Activated T-helper 2 cell treated with anti-CD3 and anti-CD28 coated beads, Interferon-gamma antibody, Interleukin-2, Interleukin-4, amounts not matched to agents 10 μg/mL and 5 μg/mL and 100 μg/mL, durations not matched to agents 14 hours and 24 hours and 36 hours (primary cell): ENCODE results near the gene GAB2. TPM values are rescaled to one million over a fixed set of nuclear protein-coding genes. Genes with fewer than 3 reads are reported as not detected.

Source experiments
- DNase-seq: peaks from one replicate; pipeline ENCODE4 v3.0.0; 2021; ENCODE audit warnings: low spot score
- H3K27ac Mint-ChIP-seq: one replicate; pipeline ENCODE4 v1.8.0; 2021; ENCODE audit warnings: mixed read lengths
- H3K27me3 Mint-ChIP-seq: one replicate; pipeline ENCODE4 v1.8.0; 2021; ENCODE audit warnings: low read depth, mixed read lengths
- H3K36me3 Mint-ChIP-seq: one replicate; pipeline ENCODE4 v1.8.0; 2021; ENCODE audit warnings: low read depth, mixed read lengths
- H3K4me1 Mint-ChIP-seq: one replicate; pipeline ENCODE4 v1.8.0; 2021; ENCODE audit warnings: low read depth, mixed read lengths
- H3K4me3 Mint-ChIP-seq: one replicate; pipeline ENCODE4 v1.8.0; 2021; ENCODE audit warnings: low read depth, mild to moderate bottlenecking, moderate library complexity, mixed read lengths
- H3K9me3 Mint-ChIP-seq: one replicate; pipeline ENCODE4 v1.8.0; 2021; ENCODE audit warnings: mixed read lengths
- intact Hi-C: fragments of 100-400 bp; cut with micrococcal nuclease; formaldehyde crosslinking; loops from one replicate; pipeline ENCODE4 v1.15.1; 2023
- total RNA-seq: library from RNA; stranded (reverse); gene quantifications from 2 replicates; pipeline ENCODE4 v1.2.3, GENCODE V29; 2022

Gene GAB2
- total RNA-seq, 1 donor from 2014 or later, result 32.8 TPM

- DNase-seq, result no peak
- H3K9me3 Mint-ChIP-seq, result peaks cover 29% of the 10 kb centered on the region
- no peak overlapping the region for H3K4me3 Mint-ChIP-seq
- peaks cover 42% of the 10 kb centered on the region for H3K4me1 Mint-ChIP-seq
- H3K27ac Mint-ChIP-seq, result no peak overlapping the region
- H3K36me3 Mint-ChIP-seq, result peaks cover 84% of the 10 kb centered on the region
- H3K27me3 Mint-ChIP-seq, result no peaks in the 10 kb centered on the region
- intact Hi-C loops, result no loop called here
These were observed 147.8 kb downstream of the GAB2 start for GRCh38 chr11:78269806-78270205.

- Mint-ChIP-seq H3K4me1 (peaks cover 44% of the 10 kb centered on the region), H3K27me3 (no peaks in the 10 kb centered on the region), H3K36me3 (peaks cover 80% of the 10 kb centered on the region), H3K9me3 (peaks cover 20% of the 10 kb centered on the region), H3K27ac (no peak overlapping the region), H3K4me3 (no peak overlapping the region)
- no peak for DNase-seq
- intact Hi-C loops, result no loop called here
These were observed 148.8 kb downstream of the GAB2 start for GRCh38 chr11:78268591-78269410.

GRCh38 chr11:78266451-78266850, 151.2 kb downstream of the GAB2 start:
- H3K27ac Mint-ChIP-seq, result peak overlapping the region; percentile 69
- H3K27me3 Mint-ChIP-seq, result no peaks in the 10 kb centered on the region
- no peak overlapping the region for H3K4me3 Mint-ChIP-seq
- peaks cover 47% of the 10 kb centered on the region for H3K4me1 Mint-ChIP-seq
- H3K36me3 Mint-ChIP-seq, result peaks cover 56% of the 10 kb centered on the region
- intact Hi-C loops, result no loop called here
- no peak for DNase-seq
- H3K9me3 Mint-ChIP-seq, result no peaks in the 10 kb centered on the region

- no peak for DNase-seq
- peaks cover 48% of the 10 kb centered on the region for H3K36me3 Mint-ChIP-seq
- H3K27ac Mint-ChIP-seq, result no peak overlapping the region
- intact Hi-C loops, result no loop called here
- H3K4me3 Mint-ChIP-seq, result no peak overlapping the region
- no peaks in the 10 kb centered on the region for H3K9me3 Mint-ChIP-seq
- H3K4me1 Mint-ChIP-seq, result peaks cover 42% of the 10 kb centered on the region
- no peaks in the 10 kb centered on the region for H3K27me3 Mint-ChIP-seq
These were observed 152.3 kb downstream of the GAB2 start for GRCh38 chr11:78265326-78265725.

GRCh38 chr11:78262691-78263090, 154.9 kb downstream of the GAB2 start:
- Mint-ChIP-seq H3K4me1 (peaks cover 37% of the 10 kb centered on the region), H3K27ac (no peak overlapping the region), H3K27me3 (no peaks in the 10 kb centered on the region), H3K9me3 (no peaks in the 10 kb centered on the region), H3K36me3 (peaks cover 47% of the 10 kb centered on the region), H3K4me3 (no peak overlapping the region)
- no peak for DNase-seq
- intact Hi-C loops, result no loop called here

- no peak overlapping the region for H3K4me3 Mint-ChIP-seq
- no peak overlapping the region for H3K27ac Mint-ChIP-seq
- intact Hi-C loops, result no loop called here
- no peaks in the 10 kb centered on the region for H3K9me3 Mint-ChIP-seq
- no peak for DNase-seq
- peaks cover 40% of the 10 kb centered on the region for H3K4me1 Mint-ChIP-seq
- H3K27me3 Mint-ChIP-seq, result no peaks in the 10 kb centered on the region
- peaks cover 47% of the 10 kb centered on the region for H3K36me3 Mint-ChIP-seq
These were observed 155.4 kb downstream of the GAB2 start for GRCh38 chr11:78262238-78262637.

GRCh38 chr11:78261828-78262227, 155.8 kb downstream of the GAB2 start:
- no peaks in the 10 kb centered on the region for H3K27me3 Mint-ChIP-seq
- no peak overlapping the region for H3K4me3 Mint-ChIP-seq
- intact Hi-C loops, result no loop called here
- H3K4me1 Mint-ChIP-seq, result peaks cover 40% of the 10 kb centered on the region
- DNase-seq, result no peak
- no peaks in the 10 kb centered on the region for H3K9me3 Mint-ChIP-seq
- peaks cover 46% of the 10 kb centered on the region for H3K36me3 Mint-ChIP-seq
- H3K27ac Mint-ChIP-seq, result no peak overlapping the region

GRCh38 chr11:78261367-78261766, 156.3 kb downstream of the GAB2 start:
- Mint-ChIP-seq H3K4me3 (no peak overlapping the region), H3K27ac (no peak overlapping the region), H3K9me3 (no peaks in the 10 kb centered on the region), H3K36me3 (peaks cover 45% of the 10 kb centered on the region), H3K4me1 (peaks cover 40% of the 10 kb centered on the region), H3K27me3 (no peaks in the 10 kb centered on the region)
- no peak for DNase-seq
- intact Hi-C loops, result no loop called here

GRCh38 chr11:78259777-78260487, 157.7 kb downstream of the GAB2 start:
- H3K4me1 Mint-ChIP-seq, result peaks cover 36% of the 10 kb centered on the region
- H3K9me3 Mint-ChIP-seq, result no peaks in the 10 kb centered on the region
- H3K36me3 Mint-ChIP-seq, result peaks cover 49% of the 10 kb centered on the region
- DNase-seq, result no peak
- H3K27ac Mint-ChIP-seq, result no peak overlapping the region
- H3K4me3 Mint-ChIP-seq, result no peak overlapping the region
- intact Hi-C loops, result no loop called here
- H3K27me3 Mint-ChIP-seq, result no peaks in the 10 kb centered on the region

GRCh38 chr11:78257654-78258053, 160.0 kb downstream of the GAB2 start:
- H3K9me3 Mint-ChIP-seq, result no peaks in the 10 kb centered on the region
- no peak overlapping the region for H3K4me3 Mint-ChIP-seq
- intact Hi-C loops, result no loop called here
- H3K4me1 Mint-ChIP-seq, result peaks cover 33% of the 10 kb centered on the region
- H3K36me3 Mint-ChIP-seq, result peaks cover 58% of the 10 kb centered on the region
- no peaks in the 10 kb centered on the region for H3K27me3 Mint-ChIP-seq
- H3K27ac Mint-ChIP-seq, result no peak overlapping the region
- DNase-seq, result no peak

GRCh38 chr11:78256962-78257361, 160.7 kb downstream of the GAB2 start:
- no peaks in the 10 kb centered on the region for H3K9me3 Mint-ChIP-seq
- DNase-seq, result no peak
- H3K4me1 Mint-ChIP-seq, result peaks cover 35% of the 10 kb centered on the region
- peaks cover 60% of the 10 kb centered on the region for H3K36me3 Mint-ChIP-seq
- intact Hi-C loops, result no loop called here
- no peak overlapping the region for H3K4me3 Mint-ChIP-seq
- H3K27me3 Mint-ChIP-seq, result no peaks in the 10 kb centered on the region
- H3K27ac Mint-ChIP-seq, result no peak overlapping the region

GRCh38 chr11:78255919-78256318, 161.7 kb downstream of the GAB2 start:
- DNase-seq, result no peak
- Mint-ChIP-seq H3K27ac (no peak overlapping the region), H3K36me3 (peaks cover 65% of the 10 kb centered on the region), H3K4me1 (peaks cover 42% of the 10 kb centered on the region), H3K9me3 (no peaks in the 10 kb centered on the region), H3K4me3 (no peak overlapping the region), H3K27me3 (no peaks in the 10 kb centered on the region)
- intact Hi-C loops, result no loop called here

- no peak overlapping the region for H3K4me3 Mint-ChIP-seq
- H3K27ac Mint-ChIP-seq, result no peak overlapping the region
- no peaks in the 10 kb centered on the region for H3K27me3 Mint-ChIP-seq
- H3K4me1 Mint-ChIP-seq, result peaks cover 48% of the 10 kb centered on the region
- DNase-seq, result no peak
- no peaks in the 10 kb centered on the region for H3K9me3 Mint-ChIP-seq
- intact Hi-C loops, result no loop called here
- H3K36me3 Mint-ChIP-seq, result peaks cover 68% of the 10 kb centered on the region
These were observed 163.4 kb downstream of the GAB2 start for GRCh38 chr11:78254268-78254667.
